Body of pancreas (tissue), 4 donors: ENCODE measurements around the gene IRS1. TPM values are rescaled to one million over a fixed set of nuclear protein-coding genes. Genes with fewer than 3 reads are reported as not detected.

Experiments
- ATAC-seq: fragments of 150-250 bp; one replicate; pipeline ENCODE4 v1.9.1; 2016
- DNase-seq, 4 donors: peaks; one replicate each; pipeline ENCODE4 v3.0.0-alpha.2; 2019
- H3K27ac ChIP-seq, 4 donors: fragments of 200-600 bp; sonication (generic); 1 replicate in 3 of 4; 2 replicates in 1 of 4; pipeline versions ENCODE4 v1.5.1 to v1.6.1; 2016 to 2019; ENCODE audit warnings: mild to moderate bottlenecking in 1 of 4, mixed read lengths in 1 of 4, moderate library complexity in 1 of 4
- H3K27me3 ChIP-seq, 2 donors: fragments of 200-600 bp; sonication (generic); one replicate each; pipeline ENCODE4 v1.6.0; 2016; ENCODE audit warnings: mild to moderate bottlenecking in 1 of 2
- H3K36me3 ChIP-seq, 2 donors: fragments of 200-600 bp; sonication (generic); replicated peaks in 1 of 2; 2 replicates each; pipeline ENCODE4 v1.5.1; 2016; ENCODE audit warnings: low read depth in 2 of 2; ENCODE audit not compliant: insufficient read depth in 1 of 2
- H3K4me1 ChIP-seq: fragments of 200-600 bp; sonication (generic); one replicate; pipeline ENCODE4 v1.6.0; 2016
- H3K4me3 ChIP-seq, 2 donors: fragments of 200-600 bp; sonication (generic); 1 replicate in 1 of 2; 2 replicates in 1 of 2; pipeline ENCODE4 v1.5.1; 2016 to 2019
- H3K9me3 ChIP-seq, 3 donors: fragments of 200-600 bp; sonication (generic); 1 replicate in 2 of 3; 2 replicates in 1 of 3; pipeline ENCODE4 v1.5.1; 2016
- POLR2A ChIP-seq, 3 donors: fragments of 450-650 bp; IDR thresholded peaks; one replicate each; pipeline ENCODE4 v1.6.1; 2016; ENCODE audit warnings: antibody characterized with exemption in 3 of 3, mild to moderate bottlenecking in 2 of 3
- WGBS, 2 donors: methylation state at CpG; one replicate each; pipeline ENCODE4 v1.1.5; 2017; 5-methylcytosine and 5-hydroxymethylcytosine counted together
- intact Hi-C: fragments of 100-400 bp; cut with DNase I; formaldehyde crosslinking; loops from one replicate; pipeline ENCODE4 v1.15.1; 2023
- total RNA-seq, 2 donors: library from RNA; depleted of rRNA; stranded (reverse); fragments of >200 nt; gene quantifications; one replicate each; pipeline ENCODE4 v1.1.0, GENCODE V29; 2016
- TF ChIP-seq, protein P1 (sequence below), 7 experiments: fragments of 450-650 bp in 4 of 7; fragments of 200-600 bp in 3 of 7; sonication (generic) in 3 of 7; IDR thresholded peaks; one replicate each; pipeline ENCODE4 v1.5.1; 2016 to 2019; ENCODE audit warnings: antibody characterized with exemption in 7 of 7

Gene IRS1
- total RNA-seq, 2 donors from 2014 or later: 8.2 to 9.6 TPM

DNA sequence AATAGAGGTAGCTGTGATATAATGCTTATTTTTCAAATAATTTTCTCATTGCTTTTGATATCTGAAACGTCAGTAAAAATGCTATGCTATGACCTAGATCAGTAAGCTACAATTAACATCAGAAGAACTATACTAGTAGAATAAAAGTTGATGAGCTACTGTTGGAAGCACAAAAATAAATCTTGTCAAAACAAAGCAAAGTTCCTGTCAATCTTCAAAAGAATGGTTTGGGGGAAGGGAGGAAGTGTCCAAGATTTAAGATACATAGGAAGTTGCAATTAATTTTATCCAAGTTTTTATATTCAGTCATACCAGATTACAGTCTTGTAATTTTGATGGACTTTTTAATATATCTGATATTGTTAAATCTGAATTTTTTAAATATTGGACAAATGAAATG, 19.2 kb downstream of the IRS1 start:
- whole genome bisulfite sequencing, 2 donors: 81 to 86% methylated on average over 1 of the region's 1 CpG
- Histone ChIP-seq H3K4me1 (no peaks in the 10 kb centered on the region), H3K27me3 (no peaks in the 10 kb centered on the region), H3K36me3 (no peaks in the 10 kb centered on the region), H3K27ac (no peak overlapping the region), H3K4me3 (no peak overlapping the region), H3K9me3 (no peaks in the 10 kb centered on the region)
- intact Hi-C loops: no loop called here
- no peak for DNase-seq
- TF ChIP-seq, protein P1, sequence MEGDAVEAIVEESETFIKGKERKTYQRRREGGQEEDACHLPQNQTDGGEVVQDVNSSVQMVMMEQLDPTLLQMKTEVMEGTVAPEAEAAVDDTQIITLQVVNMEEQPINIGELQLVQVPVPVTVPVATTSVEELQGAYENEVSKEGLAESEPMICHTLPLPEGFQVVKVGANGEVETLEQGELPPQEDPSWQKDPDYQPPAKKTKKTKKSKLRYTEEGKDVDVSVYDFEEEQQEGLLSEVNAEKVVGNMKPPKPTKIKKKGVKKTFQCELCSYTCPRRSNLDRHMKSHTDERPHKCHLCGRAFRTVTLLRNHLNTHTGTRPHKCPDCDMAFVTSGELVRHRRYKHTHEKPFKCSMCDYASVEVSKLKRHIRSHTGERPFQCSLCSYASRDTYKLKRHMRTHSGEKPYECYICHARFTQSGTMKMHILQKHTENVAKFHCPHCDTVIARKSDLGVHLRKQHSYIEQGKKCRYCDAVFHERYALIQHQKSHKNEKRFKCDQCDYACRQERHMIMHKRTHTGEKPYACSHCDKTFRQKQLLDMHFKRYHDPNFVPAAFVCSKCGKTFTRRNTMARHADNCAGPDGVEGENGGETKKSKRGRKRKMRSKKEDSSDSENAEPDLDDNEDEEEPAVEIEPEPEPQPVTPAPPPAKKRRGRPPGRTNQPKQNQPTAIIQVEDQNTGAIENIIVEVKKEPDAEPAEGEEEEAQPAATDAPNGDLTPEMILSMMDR (IDR thresholded peaks at IDR 0.05): no peak
- ATAC-seq: no peak

DNA sequence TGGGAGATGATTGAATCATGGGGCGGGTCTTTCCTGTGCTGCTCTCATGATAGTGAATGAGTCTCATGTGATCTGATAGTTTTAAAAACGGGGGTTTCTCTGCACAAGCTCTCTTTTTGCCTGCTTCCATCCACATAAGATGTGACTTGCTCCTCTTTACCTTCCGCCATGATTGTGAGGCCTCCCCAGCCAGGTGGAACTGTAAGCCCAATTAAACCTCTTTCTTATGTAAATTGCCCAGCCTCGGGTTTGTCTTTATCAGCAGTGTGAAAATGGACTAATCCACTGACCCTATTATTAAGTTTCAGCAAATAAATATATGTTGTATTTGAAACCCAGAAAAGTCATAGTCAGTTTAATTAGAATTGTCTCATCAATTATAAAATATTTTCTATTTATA, 22.0 kb downstream of the IRS1 start:
- ATAC-seq (no peak), DNase-seq (no peak)
- H3K4me1 ChIP-seq: peaks cover 12% of the 10 kb centered on the region
- no peaks in the 10 kb centered on the region for H3K9me3 ChIP-seq
- 80 to 87% methylated on average over 4 of the region's 4 CpGs for WGBS, 2 donors
- H3K27ac ChIP-seq: no peak overlapping the region
- no peaks in the 10 kb centered on the region for H3K36me3 ChIP-seq
- intact Hi-C loops: no loop called here
- no peak for TF ChIP-seq POLR2A (IDR thresholded peaks at IDR 0.05)
- TF ChIP-seq, protein P1 (IDR thresholded peaks at IDR 0.05): no peak
- no peaks in the 10 kb centered on the region for H3K27me3 ChIP-seq
- H3K4me3 ChIP-seq: no peak overlapping the region

DNA sequence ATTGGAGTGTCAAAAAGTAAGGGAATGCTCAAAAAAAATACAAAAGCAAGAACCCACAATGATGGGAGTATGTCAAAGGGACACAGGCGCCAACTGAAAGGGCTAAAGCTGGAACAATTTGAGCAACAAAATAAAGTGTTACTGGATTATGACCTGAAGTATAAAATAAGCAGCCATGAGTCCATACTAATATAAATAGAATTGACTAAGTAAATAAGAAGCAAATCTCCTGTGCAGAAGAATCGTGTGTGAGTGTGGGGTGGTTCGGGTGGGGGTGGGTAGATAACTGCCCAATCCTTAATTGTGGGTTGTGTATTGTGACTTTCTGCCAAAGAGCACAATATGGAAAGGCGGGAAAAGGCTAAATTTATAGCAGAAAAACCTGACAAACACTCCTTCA, 23.5 kb downstream of the IRS1 start:
- Histone ChIP-seq H3K27me3 (no peaks in the 10 kb centered on the region), H3K4me1 (peaks cover 23% of the 10 kb centered on the region), H3K4me3 (no peak overlapping the region), H3K27ac (no peak overlapping the region), H3K9me3 (no peaks in the 10 kb centered on the region), H3K36me3 (no peaks in the 10 kb centered on the region)
- DNase-seq (no peak), ATAC-seq (no peak)
- 89 to 91% methylated on average over 4 of the region's 4 CpGs for WGBS, 2 donors
- TF ChIP-seq, protein P1 (IDR thresholded peaks at IDR 0.05): no peak
- TF ChIP-seq POLR2A (IDR thresholded peaks at IDR 0.05): no peak
- intact Hi-C loops: no loop called here

DNA sequence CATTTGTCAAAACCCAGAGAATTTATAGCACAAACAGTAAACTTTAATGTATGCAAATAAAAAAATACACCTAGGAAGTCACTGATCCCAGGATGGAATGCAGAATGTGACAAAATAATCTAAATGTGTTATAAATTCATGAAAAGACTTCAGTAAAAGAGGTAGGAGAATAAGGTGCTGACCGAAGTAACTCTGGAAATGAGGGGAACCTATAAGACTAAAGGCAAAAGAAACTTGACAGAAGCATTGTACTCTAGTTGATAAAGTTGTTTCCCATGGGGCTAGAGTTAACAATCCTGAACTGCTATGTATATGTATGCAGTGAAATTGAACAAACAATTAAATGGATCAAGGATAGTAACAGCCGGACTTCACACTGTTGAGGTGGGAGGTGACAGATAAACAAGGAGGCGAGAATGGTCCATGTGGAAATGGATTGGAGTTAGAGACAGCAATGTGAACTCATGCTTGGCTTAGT, 24.5 kb downstream of the IRS1 start:
- WGBS, 2 donors: 96 to 100% methylated on average over 3 of the region's 3 CpGs
- Histone ChIP-seq H3K36me3 (no peaks in the 10 kb centered on the region), H3K9me3 (no peaks in the 10 kb centered on the region), H3K27me3 (no peaks in the 10 kb centered on the region), H3K27ac (no peak overlapping the region), H3K4me1 (peaks cover 28% of the 10 kb centered on the region), H3K4me3 (no peak overlapping the region)
- ATAC-seq (no peak), DNase-seq (no peak)
- intact Hi-C loops: no loop called here
- TF ChIP-seq, protein P1 (IDR thresholded peaks at IDR 0.05): no peak
- TF ChIP-seq POLR2A (IDR thresholded peaks at IDR 0.05): no peak

DNA sequence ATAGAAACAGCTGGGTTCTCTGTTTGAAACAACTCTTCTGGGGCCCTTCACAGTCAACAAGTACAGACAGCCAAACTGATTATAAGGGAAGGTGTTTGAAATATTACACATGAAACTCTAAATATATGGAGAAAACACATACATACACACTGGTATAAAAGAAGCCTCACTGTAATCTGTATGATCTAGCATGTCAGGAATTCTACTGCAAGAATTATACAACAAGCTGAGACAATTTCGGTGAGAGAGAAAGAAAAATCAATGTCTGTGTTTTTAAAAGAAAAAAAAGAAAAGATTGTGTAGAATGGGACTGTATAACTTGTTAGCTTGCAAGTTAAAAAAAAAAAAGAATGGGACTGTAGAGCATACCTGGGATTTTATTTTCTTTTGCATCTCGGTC, 26.3 kb downstream of the IRS1 start:
- DNase-seq (no peak), ATAC-seq (no peak)
- no peaks in the 10 kb centered on the region for H3K9me3 ChIP-seq
- 64 to 65% methylated on average over 2 of the region's 2 CpGs for WGBS, 2 donors
- H3K4me1 ChIP-seq: peaks cover 28% of the 10 kb centered on the region
- no peaks in the 10 kb centered on the region for H3K27me3 ChIP-seq
- TF ChIP-seq, protein P1 (IDR thresholded peaks at IDR 0.05): no peak
- no peak for TF ChIP-seq POLR2A (IDR thresholded peaks at IDR 0.05)
- H3K27ac ChIP-seq: peak overlapping the region in 2 of 4 donors; percentile 11 to 66
- no peaks in the 10 kb centered on the region for H3K36me3 ChIP-seq
- intact Hi-C loops: no loop called here
- H3K4me3 ChIP-seq: no peak overlapping the region
